Measurements from ENCODE around the gene PSPH.
"Not testable (repeated sequence)": the region's sequence is repeated elsewhere in the genome, so short reads cannot be mapped to it uniquely, and the experiment has no call there.

GRCh38 chr7:56045758-56046157 lies 5.5 kb downstream of the PSPH start:
- not testable (repeated sequence) for TF ChIP-seq CTCF (IDR thresholded peaks at IDR 0.05); POLR2AphosphoS5 (IDR thresholded peaks at IDR 0.05; ENCODE audit: low read depth, low read length); TCF7L2 (IDR thresholded peaks at IDR 0.05; ENCODE audit: low read depth, low read length); SIN3A (IDR thresholded peaks at IDR 0.05; ENCODE audit: borderline replicate concordance, insufficient read depth, low read depth, low read length)
